ENCODE results near the gene ZNF432. TPM values are rescaled to one million over a fixed set of nuclear protein-coding genes. Genes with fewer than 3 reads are reported as not detected.
A peak's percentile ranks its signal among the peaks of the same experiment; 100 is the strongest.
"Not testable (repeated sequence)": the region's sequence is repeated elsewhere in the genome, so short reads cannot be mapped to it uniquely, and the experiment has no call there.

Gene ZNF432
- 13.9 TPM for polyA plus RNA-seq
- long read RNA-seq, donor 1: 0 reads
- long read RNA-seq, donor 2, partial matches to known transcripts: 26 of 26 reads
- long read RNA-seq, donor 2, other reads (novel, unspliced or antisense): 0 of 26 reads
- long read RNA-seq, donor 3, partial matches to known transcripts: 0 of 1 reads
- long read RNA-seq, donor 3, other reads (novel, unspliced or antisense): 0 of 1 reads
- long read RNA-seq, donor 4, partial matches to known transcripts: 0 of 1 reads
- long read RNA-seq, donor 4, other reads (novel, unspliced or antisense): 0 of 1 reads
- long read RNA-seq, donor 5, partial matches to known transcripts: 0 of 1 reads
- long read RNA-seq, donor 5, other reads (novel, unspliced or antisense): 0 of 1 reads
- long read RNA-seq, donor 6, full-length matches to known transcripts: 2 of 2 reads
- long read RNA-seq, donor 6, partial matches to known transcripts: 0 of 2 reads
- long read RNA-seq, donor 6, other reads (novel, unspliced or antisense): 0 of 2 reads
- long read RNA-seq, donor 7, partial matches to known transcripts: 0 of 1 reads
- long read RNA-seq, donor 7, other reads (novel, unspliced or antisense): 0 of 1 reads
- long read RNA-seq, donor 8: 0 reads
- long read RNA-seq, donor 9, partial matches to known transcripts: 0 of 8 reads
- long read RNA-seq, donor 9, other reads (novel, unspliced or antisense): 7 of 8 reads
- long read RNA-seq, donor 10, partial matches to known transcripts: 0 of 1 reads
- long read RNA-seq, donor 10, other reads (novel, unspliced or antisense): 0 of 1 reads
- long read RNA-seq, donor 11: 0 reads

GRCh38 chr19:52048555-52049501 lies at the start of gene ZNF432:
Gene ZNF432, minus strand, starts transcription at chr19:52048838. Its CDS starts 1,970 bp downstream, at chr19:52046868.
- H3K4me1 ChIP-seq (ENCODE audit: control insufficient read depth, insufficient read depth, low read length): no peaks in the 10 kb centered on the region
- DNase-seq: peak; percentile 94 to 98
- H3K4me3 ChIP-seq (ENCODE audit: low read length): peak within 1 kb of the TSS; percentile 73
- peak within 1 kb of the TSS; percentile 92 for H3K27ac ChIP-seq (ENCODE audit: low read length)
- peaks cover 27% of the 10 kb centered on the region for H3K9me3 ChIP-seq (ENCODE audit: control insufficient read depth, low read depth, low read length)
- WGBS (ENCODE audit: insufficient coverage, low lambda C conversion rate): no CpG with 5 or more reads among the region's 60 CpGs
- H3K27me3 ChIP-seq (ENCODE audit: control insufficient read depth, insufficient read depth, low read length): no peaks in the 10 kb centered on the region
- H3K36me3 ChIP-seq (ENCODE audit: control insufficient read depth, insufficient read depth, low read length): peaks cover 19% of the 10 kb centered on the region

GRCh38 chr19:52096416-52096815 lies 47.8 kb upstream of the ZNF432 start:
- H3K27me3 ChIP-seq (ENCODE audit: control insufficient read depth, insufficient read depth, low read length); DNase-seq; H3K27ac ChIP-seq (ENCODE audit: low read length); H3K4me3 ChIP-seq (ENCODE audit: low read length); H3K4me1 ChIP-seq (ENCODE audit: control insufficient read depth, insufficient read depth, low read length): not testable (repeated sequence)
- WGBS (ENCODE audit: insufficient coverage, low lambda C conversion rate): 86% methylated on average over 1 of the region's 3 CpGs
- peaks cover 32% of the 10 kb centered on the region for H3K9me3 ChIP-seq (ENCODE audit: control insufficient read depth, low read depth, low read length)
- H3K36me3 ChIP-seq (ENCODE audit: control insufficient read depth, insufficient read depth, low read length): peaks cover 14% of the 10 kb centered on the region

DNA sequence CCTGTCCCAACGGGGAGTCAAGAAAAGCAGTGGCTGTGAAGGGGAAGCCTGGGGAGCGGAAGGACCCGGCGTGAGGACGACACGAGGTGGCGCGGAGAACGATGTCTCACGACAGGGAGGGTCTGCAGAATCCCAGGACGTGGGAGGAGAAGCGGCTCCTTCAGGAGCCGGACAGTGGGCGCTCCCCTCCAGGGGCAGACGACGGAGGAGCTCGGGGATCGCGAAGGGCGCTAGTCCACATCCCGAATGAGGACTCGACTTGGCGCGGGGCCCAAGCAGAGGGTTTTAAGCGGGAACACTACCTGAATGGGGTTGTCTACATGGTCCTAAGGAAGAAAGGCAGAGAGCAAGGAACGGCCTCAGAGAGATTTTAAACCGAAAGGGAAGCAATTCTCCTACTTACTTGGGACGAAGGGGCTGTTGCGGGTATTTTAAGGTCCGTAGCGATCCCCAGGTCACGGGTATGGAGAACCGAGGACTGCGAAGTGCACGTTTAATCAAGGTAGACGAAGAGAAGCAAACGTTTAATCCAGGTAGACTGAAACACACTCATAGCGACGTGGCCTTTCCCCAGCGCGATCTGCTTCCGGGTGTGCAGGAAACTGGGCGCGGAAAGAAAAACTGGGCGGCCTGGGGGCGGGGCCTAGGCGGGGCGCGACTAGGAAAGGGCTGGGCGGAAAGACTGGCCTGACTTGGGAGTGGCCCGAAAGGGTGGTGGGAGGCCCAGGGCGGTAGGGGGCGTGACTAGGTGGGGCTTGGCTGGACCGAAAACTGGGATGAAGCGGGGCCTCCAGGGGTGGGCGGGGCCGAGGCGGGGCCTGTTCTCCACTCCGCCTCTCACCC lies 46.8 kb upstream of the ZNF432 start, which contains the start of gene ZNF841:
ZNF841 (minus strand) TSS at position 594 of the 843 bp plus-strand sequence. CDS start 10,964 bp downstream, outside the sequence.
- peak within 1 kb of the TSS; percentile 82 for H3K4me3 ChIP-seq (ENCODE audit: low read length)
- peak; percentile 87 to 91 for DNase-seq
- WGBS (ENCODE audit: insufficient coverage, low lambda C conversion rate): 0% methylated on average over 3 of the region's 59 CpGs
- H3K27me3 ChIP-seq (ENCODE audit: control insufficient read depth, insufficient read depth, low read length): no peaks in the 10 kb centered on the region
- H3K9me3 ChIP-seq (ENCODE audit: control insufficient read depth, low read depth, low read length): peaks cover 39% of the 10 kb centered on the region
- H3K4me1 ChIP-seq (ENCODE audit: control insufficient read depth, insufficient read depth, low read length): no peaks in the 10 kb centered on the region
- H3K27ac ChIP-seq (ENCODE audit: low read length): peak within 1 kb of the TSS; percentile 73
- peaks cover 20% of the 10 kb centered on the region for H3K36me3 ChIP-seq (ENCODE audit: control insufficient read depth, insufficient read depth, low read length)

- WGBS (ENCODE audit: insufficient coverage, low lambda C conversion rate): 0% methylated on average over 5 of the region's 12 CpGs
- Histone ChIP-seq H3K27me3 (ENCODE audit: control insufficient read depth, insufficient read depth, low read length) (no peaks in the 10 kb centered on the region), H3K4me3 (ENCODE audit: low read length) (peak overlapping the region; percentile 82), H3K4me1 (ENCODE audit: control insufficient read depth, insufficient read depth, low read length) (no peaks in the 10 kb centered on the region), H3K27ac (ENCODE audit: low read length) (peak overlapping the region; percentile 73), H3K36me3 (ENCODE audit: control insufficient read depth, insufficient read depth, low read length) (peaks cover 25% of the 10 kb centered on the region), H3K9me3 (ENCODE audit: control insufficient read depth, low read depth, low read length) (peaks cover 45% of the 10 kb centered on the region)
- DNase-seq: peak in 1 of 2 donors; percentile 51
These were observed 46.0 kb upstream of the ZNF432 start for GRCh38 chr19:52094526-52095130.

GRCh38 chr19:52086481-52086880 lies 37.8 kb upstream of the ZNF432 start:
- peaks cover 47% of the 10 kb centered on the region for H3K9me3 ChIP-seq (ENCODE audit: control insufficient read depth, low read depth, low read length)
- DNase-seq: no peak
- no peak overlapping the region for H3K27ac ChIP-seq (ENCODE audit: low read length)
- H3K4me1 ChIP-seq (ENCODE audit: control insufficient read depth, insufficient read depth, low read length): no peaks in the 10 kb centered on the region
- H3K27me3 ChIP-seq (ENCODE audit: control insufficient read depth, insufficient read depth, low read length): no peaks in the 10 kb centered on the region
- H3K4me3 ChIP-seq (ENCODE audit: low read length): no peak overlapping the region
- H3K36me3 ChIP-seq (ENCODE audit: control insufficient read depth, insufficient read depth, low read length): peaks cover 61% of the 10 kb centered on the region

DNA sequence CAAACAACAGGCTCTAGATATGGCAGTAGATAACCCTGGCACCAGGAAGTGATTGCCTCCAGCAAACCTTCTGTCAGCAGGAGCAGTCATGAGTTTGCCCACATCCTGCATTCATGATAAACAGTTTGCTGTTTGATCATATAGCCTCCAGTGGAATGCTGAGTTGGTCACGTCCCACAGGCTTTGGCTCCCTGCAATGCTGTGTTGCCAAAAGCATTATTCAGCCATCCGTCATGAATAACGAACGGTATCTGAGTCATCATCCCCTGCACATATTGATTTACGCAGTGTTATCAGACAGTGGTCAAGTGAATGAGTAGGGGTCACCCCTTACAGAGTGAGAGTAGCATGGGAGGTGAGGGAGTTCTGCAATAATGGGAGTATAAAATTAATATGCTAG lies 21.9 kb upstream of the ZNF432 start:
- no peaks in the 10 kb centered on the region for H3K4me1 ChIP-seq (ENCODE audit: control insufficient read depth, insufficient read depth, low read length)
- 100% methylated on average over 3 of the region's 5 CpGs for WGBS (ENCODE audit: insufficient coverage, low lambda C conversion rate)
- H3K36me3 ChIP-seq (ENCODE audit: control insufficient read depth, insufficient read depth, low read length): peaks cover 62% of the 10 kb centered on the region
- DNase-seq: no peak
- no peak overlapping the region for H3K4me3 ChIP-seq (ENCODE audit: low read length)
- peaks cover 75% of the 10 kb centered on the region for H3K9me3 ChIP-seq (ENCODE audit: control insufficient read depth, low read depth, low read length)
- no peak overlapping the region for H3K27ac ChIP-seq (ENCODE audit: low read length)
- H3K27me3 ChIP-seq (ENCODE audit: control insufficient read depth, insufficient read depth, low read length): no peaks in the 10 kb centered on the region

GRCh38 chr19:52069653-52070052 lies 21.0 kb upstream of the ZNF432 start:
- DNase-seq: no peak
- H3K4me1 ChIP-seq (ENCODE audit: control insufficient read depth, insufficient read depth, low read length): no peaks in the 10 kb centered on the region
- WGBS (ENCODE audit: insufficient coverage, low lambda C conversion rate): no CpG with 5 or more reads among the region's 2 CpGs
- H3K27me3 ChIP-seq (ENCODE audit: control insufficient read depth, insufficient read depth, low read length): no peaks in the 10 kb centered on the region
- peaks cover 75% of the 10 kb centered on the region for H3K9me3 ChIP-seq (ENCODE audit: control insufficient read depth, low read depth, low read length)
- no peak overlapping the region for H3K4me3 ChIP-seq (ENCODE audit: low read length)
- H3K27ac ChIP-seq (ENCODE audit: low read length): no peak overlapping the region
- peaks cover 58% of the 10 kb centered on the region for H3K36me3 ChIP-seq (ENCODE audit: control insufficient read depth, insufficient read depth, low read length)

- Histone ChIP-seq H3K4me3 (ENCODE audit: low read length) (no peak overlapping the region), H3K27ac (ENCODE audit: low read length) (no peak overlapping the region), H3K36me3 (ENCODE audit: control insufficient read depth, insufficient read depth, low read length) (peaks cover 54% of the 10 kb centered on the region), H3K4me1 (ENCODE audit: control insufficient read depth, insufficient read depth, low read length) (no peaks in the 10 kb centered on the region), H3K27me3 (ENCODE audit: control insufficient read depth, insufficient read depth, low read length) (no peaks in the 10 kb centered on the region), H3K9me3 (ENCODE audit: control insufficient read depth, low read depth, low read length) (peaks cover 75% of the 10 kb centered on the region)
- 100% methylated on average over 1 of the region's 6 CpGs for WGBS (ENCODE audit: insufficient coverage, low lambda C conversion rate)
- no peak for DNase-seq
These were observed 17.7 kb upstream of the ZNF432 start for GRCh38 chr19:52066258-52066863.

- no peaks in the 10 kb centered on the region for H3K4me1 ChIP-seq (ENCODE audit: control insufficient read depth, insufficient read depth, low read length)
- H3K27me3 ChIP-seq (ENCODE audit: control insufficient read depth, insufficient read depth, low read length): no peaks in the 10 kb centered on the region
- H3K36me3 ChIP-seq (ENCODE audit: control insufficient read depth, insufficient read depth, low read length): peaks cover 44% of the 10 kb centered on the region
- H3K4me3 ChIP-seq (ENCODE audit: low read length): no peak overlapping the region
- DNase-seq: no peak
- H3K9me3 ChIP-seq (ENCODE audit: control insufficient read depth, low read depth, low read length): peaks cover 71% of the 10 kb centered on the region
- WGBS (ENCODE audit: insufficient coverage, low lambda C conversion rate): no CpG with 5 or more reads among the region's 6 CpGs
- H3K27ac ChIP-seq (ENCODE audit: low read length): no peak overlapping the region
These were observed 16.8 kb upstream of the ZNF432 start for GRCh38 chr19:52065399-52065798.

Measured in large intestine (tissue), 12 donors.